ENCODE measurements around the gene C6orf52. TPM values are rescaled to one million over a fixed set of nuclear protein-coding genes. Genes with fewer than 3 reads are reported as not detected.

Gene C6orf52
- total and polyA plus RNA-seq, 9 of the 15 experiments (the other 6 are each of a cell fraction or from before 2014, with no cell fraction given): 6.7 to 37.0 (median 11.1) TPM

GRCh38 chr6:10694302-10695085, at the start of gene C6orf52, which contains the start of gene PAK1IP1 (continued):
- TF ChIP-seq MYC (IDR thresholded peaks at IDR 0.05; ENCODE audit: low read depth, low read length) (peak; percentile 99), MYC (CRISPR knock-in tag; IDR thresholded peaks at IDR 0.05; ENCODE audit: borderline replicate concordance, low read depth) (peak; percentile 71; the same call in 1 of the 2 replicates), RCOR1 (IDR thresholded peaks at IDR 0.05; ENCODE audit: borderline replicate concordance in 1 of 2, low read depth in 2 of 2, low read length in 2 of 2) (no peak), CREBBP (IDR thresholded peaks at IDR 0.05; ENCODE audit: low read depth, low read length) (no peak), SUPT5H (IDR thresholded peaks at IDR 0.05) (peak; percentile 99), ZNF133 (CRISPR knock-in tag; IDR thresholded peaks at IDR 0.05) (no peak), REST (IDR thresholded peaks at IDR 0.05; ENCODE audit: borderline replicate concordance) (0 out of 2 replicates have a peak, but pooled peaks have one; percentile 45), REST (CRISPR knock-in tag; IDR thresholded peaks at IDR 0.05; ENCODE audit: low read depth) (peak; percentile 67; the same call in 1 of the 2 replicates), TBP (optimal IDR thresholded peaks at IDR 0.05; ENCODE audit: low read depth, low read length) (peak; percentile 86), ETV5 (CRISPR knock-in tag; IDR thresholded peaks at IDR 0.05; ENCODE audit: low read depth) (peak; percentile 94), ZNF274 (IDR thresholded peaks at IDR 0.05; ENCODE audit: borderline replicate concordance, low read depth, low read length) (no peak), HMG20A (CRISPR knock-in tag; conservative IDR thresholded peaks at IDR 0.05) (no peak), TRIM28 (IDR thresholded peaks at IDR 0.05) (peak; percentile 65; the same call in 1 of the 2 replicates), ZNF551 (CRISPR knock-in tag; IDR thresholded peaks at IDR 0.05) (no peak), E2F4 (CRISPR knock-in tag; IDR thresholded peaks at IDR 0.05; ENCODE audit: low read depth) (no peak)
- TF ChIP-seq, protein P1, sequence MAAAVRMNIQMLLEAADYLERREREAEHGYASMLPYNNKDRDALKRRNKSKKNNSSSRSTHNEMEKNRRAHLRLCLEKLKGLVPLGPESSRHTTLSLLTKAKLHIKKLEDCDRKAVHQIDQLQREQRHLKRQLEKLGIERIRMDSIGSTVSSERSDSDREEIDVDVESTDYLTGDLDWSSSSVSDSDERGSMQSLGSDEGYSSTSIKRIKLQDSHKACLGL (CRISPR knock-in tag; IDR thresholded peaks at IDR 0.05; ENCODE audit: borderline replicate concordance, poor library complexity, severe bottlenecking): peak; percentile 96
- TF ChIP-seq, protein P2, sequence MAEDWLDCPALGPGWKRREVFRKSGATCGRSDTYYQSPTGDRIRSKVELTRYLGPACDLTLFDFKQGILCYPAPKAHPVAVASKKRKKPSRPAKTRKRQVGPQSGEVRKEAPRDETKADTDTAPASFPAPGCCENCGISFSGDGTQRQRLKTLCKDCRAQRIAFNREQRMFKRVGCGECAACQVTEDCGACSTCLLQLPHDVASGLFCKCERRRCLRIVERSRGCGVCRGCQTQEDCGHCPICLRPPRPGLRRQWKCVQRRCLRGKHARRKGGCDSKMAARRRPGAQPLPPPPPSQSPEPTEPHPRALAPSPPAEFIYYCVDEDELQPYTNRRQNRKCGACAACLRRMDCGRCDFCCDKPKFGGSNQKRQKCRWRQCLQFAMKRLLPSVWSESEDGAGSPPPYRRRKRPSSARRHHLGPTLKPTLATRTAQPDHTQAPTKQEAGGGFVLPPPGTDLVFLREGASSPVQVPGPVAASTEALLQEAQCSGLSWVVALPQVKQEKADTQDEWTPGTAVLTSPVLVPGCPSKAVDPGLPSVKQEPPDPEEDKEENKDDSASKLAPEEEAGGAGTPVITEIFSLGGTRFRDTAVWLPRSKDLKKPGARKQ (CRISPR knock-in tag; IDR thresholded peaks at IDR 0.05): no peak
